Mucosa of descending colon (tissue), 3 donors: ENCODE results near the gene GPR176. TPM values are rescaled to one million over a fixed set of nuclear protein-coding genes. Genes with fewer than 3 reads are reported as not detected.

Source experiments
- ATAC-seq: fragments of 200-7000 bp; cut with Tn5 transposase; one replicate; pipeline ENCODE4 v1.9.1; 2020; ENCODE audit warnings: mild to moderate bottlenecking, moderate library complexity
- DNase-seq, 3 donors: peaks; one replicate each; pipeline ENCODE4 v3.0.0-alpha.2; 2020
- H3K36me3 ChIP-seq: fragments of 200-600 bp; one replicate; pipeline ENCODE4 v1.8.0; 2021; ENCODE audit warnings: low read depth, mild to moderate bottlenecking
- H3K4me1 ChIP-seq: fragments of 200-600 bp; one replicate; pipeline ENCODE4 v1.8.0; 2021; ENCODE audit warnings: low read depth, mild to moderate bottlenecking
- H3K4me3 ChIP-seq: fragments of 200-600 bp; one replicate; pipeline ENCODE4 v1.8.0; 2021; ENCODE audit warnings: mild to moderate bottlenecking
- H3K9me3 ChIP-seq: fragments of 200-600 bp; one replicate; pipeline ENCODE4 v1.8.0; 2021; ENCODE audit warnings: mild to moderate bottlenecking
- intact Hi-C, 2 donors: fragments of 100-400 bp; cut with DNase I in 1 of 2; cut with micrococcal nuclease in 1 of 2; formaldehyde crosslinking; loops; one replicate each; pipeline versions ENCODE4 v1.11.0 to v1.11.1; 2022; cut with DNase I, micrococcal nuclease
- total RNA-seq, 3 donors: library from RNA; stranded (reverse); fragmentation: NEBNext Ultra II Directional in 2 of 3; extraction: Animal tissue kit (Norgen Biotek cat#: 25700) in 2 of 3; gene quantifications; one replicate each; pipeline versions ENCODE4 v1.2.1 to v1.2.4, GENCODE V29; 2021 to 2023
- TF ChIP-seq, protein P1 (sequence below): fragments of 200-600 bp; IDR thresholded peaks from one replicate; pipeline ENCODE4 v1.8.0; 2022; ENCODE audit warnings: antibody characterized with exemption, mild to moderate bottlenecking
- donor health status: DM: no; HTN: no; CAD: no; lungs with moderate emphysema.
- donor health status: DM: no; HTN: no; CAD: no.
- donor health status: DM: no; HTN: yes; CAD: no.

The GPR176 gene
- total RNA-seq, 3 donors from 2014 or later: 0.32 to 4.9 (median 1.2) TPM

DNA sequence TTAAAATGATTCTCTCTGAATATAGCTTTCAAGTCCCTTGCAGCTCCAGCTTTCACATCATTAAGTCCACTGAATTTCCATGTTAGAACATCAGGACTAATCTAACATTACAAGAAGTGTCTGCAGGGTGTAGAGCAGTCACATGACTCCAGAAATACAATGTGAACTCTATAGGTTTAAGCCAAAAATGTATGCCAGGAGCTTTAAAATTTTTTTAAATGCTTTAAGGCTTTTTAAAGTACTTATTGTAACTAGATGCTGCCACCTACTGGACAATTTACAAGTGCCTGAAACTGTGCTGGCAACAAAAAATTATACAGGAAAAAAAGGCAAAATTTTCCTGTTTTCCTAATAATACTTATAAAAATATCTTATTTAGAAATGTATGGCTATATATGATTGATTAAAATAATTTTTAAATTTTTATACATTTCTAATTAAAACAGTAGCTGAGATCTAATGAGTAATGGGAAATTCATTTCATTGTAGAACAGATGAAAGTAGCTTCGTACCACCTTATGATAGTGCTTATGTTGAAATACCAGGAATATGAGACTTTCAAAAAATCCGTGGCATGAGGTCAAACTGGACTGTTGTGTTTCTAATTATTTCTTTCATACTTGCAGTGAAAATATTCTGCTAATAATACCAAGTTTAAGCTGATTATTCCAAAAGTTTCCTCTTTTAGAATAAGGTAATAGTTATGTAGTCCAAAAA lies 163.1 kb downstream of the GPR176 start:
- intact Hi-C loops: loop anchor here (5.0 to 10.0 kb wide), 4 partner anchors 70 to 172 kb away; partner anchors contain the start of gene THBS1 (in 1 of the 2)
- Histone ChIP-seq H3K4me1 (no peaks in the 10 kb centered on the region), H3K36me3 (no peaks in the 10 kb centered on the region), H3K9me3 (no peaks in the 10 kb centered on the region), H3K4me3 (no peak overlapping the region)
- ATAC-seq (peak; percentile 60), DNase-seq (peak in 1 of 3 donors; percentile 82)
- TF ChIP-seq, protein P1, sequence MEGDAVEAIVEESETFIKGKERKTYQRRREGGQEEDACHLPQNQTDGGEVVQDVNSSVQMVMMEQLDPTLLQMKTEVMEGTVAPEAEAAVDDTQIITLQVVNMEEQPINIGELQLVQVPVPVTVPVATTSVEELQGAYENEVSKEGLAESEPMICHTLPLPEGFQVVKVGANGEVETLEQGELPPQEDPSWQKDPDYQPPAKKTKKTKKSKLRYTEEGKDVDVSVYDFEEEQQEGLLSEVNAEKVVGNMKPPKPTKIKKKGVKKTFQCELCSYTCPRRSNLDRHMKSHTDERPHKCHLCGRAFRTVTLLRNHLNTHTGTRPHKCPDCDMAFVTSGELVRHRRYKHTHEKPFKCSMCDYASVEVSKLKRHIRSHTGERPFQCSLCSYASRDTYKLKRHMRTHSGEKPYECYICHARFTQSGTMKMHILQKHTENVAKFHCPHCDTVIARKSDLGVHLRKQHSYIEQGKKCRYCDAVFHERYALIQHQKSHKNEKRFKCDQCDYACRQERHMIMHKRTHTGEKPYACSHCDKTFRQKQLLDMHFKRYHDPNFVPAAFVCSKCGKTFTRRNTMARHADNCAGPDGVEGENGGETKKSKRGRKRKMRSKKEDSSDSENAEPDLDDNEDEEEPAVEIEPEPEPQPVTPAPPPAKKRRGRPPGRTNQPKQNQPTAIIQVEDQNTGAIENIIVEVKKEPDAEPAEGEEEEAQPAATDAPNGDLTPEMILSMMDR: peak; percentile 63

DNA sequence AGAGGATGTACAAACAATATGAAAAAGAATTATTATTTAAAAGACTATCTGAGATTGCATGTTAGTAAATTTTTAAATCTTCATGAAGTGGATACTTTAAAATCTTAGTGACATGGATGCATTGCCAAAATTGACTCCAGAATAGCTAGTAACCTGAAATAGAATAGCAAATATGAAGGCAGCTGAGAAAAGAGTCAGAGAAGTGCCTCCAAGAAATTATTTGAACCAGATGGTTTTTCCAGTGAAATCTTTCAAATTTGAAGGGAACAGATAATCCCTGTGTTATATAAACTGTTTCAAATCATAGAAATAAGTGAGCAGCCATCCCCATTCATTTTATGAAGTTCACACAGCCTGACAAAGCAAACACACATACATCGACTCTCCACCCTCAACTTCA lies 167.1 kb downstream of the GPR176 start:
- ATAC-seq (no peak), DNase-seq (no peak)
- Histone ChIP-seq H3K9me3 (no peaks in the 10 kb centered on the region), H3K36me3 (no peaks in the 10 kb centered on the region), H3K4me1 (peaks cover 7% of the 10 kb centered on the region), H3K4me3 (no peak overlapping the region)
- TF ChIP-seq, protein P1: no peak
- intact Hi-C loops: loop anchor here in 1 of 2 donors (10.0 kb wide), 2 partner anchors 68 to 168 kb away; partner anchors contain the start of gene THBS1

DNA sequence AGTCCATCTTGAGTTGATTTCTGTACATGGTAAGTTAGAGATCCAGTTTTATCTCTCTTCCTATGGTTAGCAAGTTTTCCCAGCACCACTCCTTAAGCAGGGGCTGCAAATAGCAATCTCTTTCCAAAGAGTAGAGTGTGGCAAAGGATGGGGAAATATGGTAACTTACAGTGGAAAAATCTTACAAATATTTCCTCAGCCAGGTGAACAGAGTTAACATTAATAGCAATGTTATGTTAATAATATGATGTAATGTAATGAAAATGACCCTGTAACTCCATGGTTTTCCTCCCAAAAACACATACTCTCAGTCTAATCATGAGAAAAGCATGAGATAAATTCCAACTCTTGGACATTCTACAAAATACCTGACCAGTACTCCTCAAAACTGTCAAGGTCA lies 167.8 kb downstream of the GPR176 start:
- TF ChIP-seq, protein P1: no peak
- intact Hi-C loops: loop anchor here in 1 of 2 donors (10.0 kb wide), 2 partner anchors 67 to 167 kb away; partner anchors contain the start of gene THBS1
- peaks cover 8% of the 10 kb centered on the region for H3K4me1 ChIP-seq
- no peak overlapping the region for H3K4me3 ChIP-seq
- ATAC-seq: no peak
- no peaks in the 10 kb centered on the region for H3K36me3 ChIP-seq
- no peaks in the 10 kb centered on the region for H3K9me3 ChIP-seq
- no peak for DNase-seq

Other genes starting within 250 kb of the GPR176 start
- gene FSIP1, start 137.4 kb downstream of the GPR176 start, total RNA-seq: 10 to 100 TPM in 1 of 3 donors, 1 to 10 TPM in 2; 4.1 to 12.1 (median 5.1) TPM
- 10 to 100 TPM; 17.3 to 31.2 (median 23.9) TPM for gene EIF2AK4, start 13.8 kb upstream of the GPR176 start, total RNA-seq
- gene SRP14, start 118.9 kb upstream of the GPR176 start, total RNA-seq: 100 to 1,000 TPM; 131 to 154 (median 142) TPM
- gene BMF, start 188.6 kb upstream of the GPR176 start, total RNA-seq: 10 to 100 TPM; 12.6 to 32.1 (median 28.7) TPM
- gene BUB1B, start 240.8 kb upstream of the GPR176 start, total RNA-seq: 10 to 100 TPM in 1 of 3 donors, 1 to 10 TPM in 2; 5.0 to 13.6 (median 5.1) TPM